CD14-positive monocyte (primary cell): Measurements from ENCODE around the gene CIPC. TPM values are rescaled to one million over a fixed set of nuclear protein-coding genes. Genes with fewer than 3 reads are reported as not detected.

Experiments
- DNase-seq, 3 donors: peaks; one replicate each; pipeline ENCODE4 v3.0.0-alpha.2; 2011 to 2022
- H2AFZ ChIP-seq: 2 replicates; pipeline ENCODE4 v1.6.0; 2012; ENCODE audit warnings: mild to moderate bottlenecking, low read depth, low read length, inconsistent platforms; ENCODE audit not compliant: insufficient read depth, poor library complexity, severe bottlenecking
- H3K27ac ChIP-seq, 2 donors: 1 replicate in 1 of 2; 2 replicates in 1 of 2; pipeline ENCODE4 v1.5.1; 2012 to 2013; ENCODE audit warnings: low read length in 2 of 2, control low read depth in 1 of 2, inconsistent platforms in 1 of 2, low read depth in 1 of 2, mild to moderate bottlenecking in 1 of 2
- H3K27me3 ChIP-seq, 2 donors: one replicate each; pipeline versions ENCODE4 v1.6.0 to v1.6.1; 2011 to 2013; ENCODE audit warnings: low read length in 2 of 2; ENCODE audit not compliant: control insufficient read depth in 2 of 2, insufficient read depth in 2 of 2
- H3K36me3 ChIP-seq, 2 donors: replicated peaks in 1 of 2; 1 replicate in 1 of 2; 2 replicates in 1 of 2; pipeline versions ENCODE4 v1.5.1 to v1.6.1; 2012 to 2013; ENCODE audit warnings: low read length in 2 of 2, control low read depth in 1 of 2, inconsistent platforms in 1 of 2, mild to moderate bottlenecking in 1 of 2; ENCODE audit not compliant: insufficient read depth in 2 of 2, control insufficient read depth in 1 of 2
- H3K4me1 ChIP-seq, 2 donors: 1 replicate in 1 of 2; 2 replicates in 1 of 2; pipeline versions ENCODE4 v1.5.1 to v1.6.1; 2012 to 2013; ENCODE audit warnings: low read length in 2 of 2, control low read depth in 1 of 2, inconsistent platforms in 1 of 2, mild to moderate bottlenecking in 1 of 2, moderate library complexity in 1 of 2; ENCODE audit not compliant: insufficient read depth in 2 of 2, control insufficient read depth in 1 of 2
- H3K4me2 ChIP-seq: replicated peaks from 2 replicates; pipeline ENCODE3; 2012; ENCODE audit warnings: low read length, moderate library complexity, mild to moderate bottlenecking; ENCODE audit not compliant: poor library complexity, severe bottlenecking; ENCODE audit errors: extremely low read depth
- H3K4me3 ChIP-seq, 3 experiments: fragments of 200-600 bp in 1 of 3; sonication (generic) in 1 of 3; replicated peaks in 1 of 3; 1 replicate in 2 of 3; 2 replicates in 1 of 3; pipeline ENCODE4 v1.5.1; 2011 to 2013; ENCODE audit warnings: low read length in 3 of 3, mild to moderate bottlenecking in 3 of 3, control low read depth in 2 of 3, low read depth in 2 of 3, inconsistent platforms in 1 of 3, moderate library complexity in 1 of 3
- H3K79me2 ChIP-seq: 2 replicates; pipeline ENCODE4 v1.6.0; 2012; ENCODE audit warnings: mild to moderate bottlenecking, control low read depth, inconsistent platforms, low read length, moderate library complexity; ENCODE audit not compliant: insufficient read depth
- H3K9ac ChIP-seq: 2 replicates; pipeline ENCODE4 v1.6.0; 2017; ENCODE audit warnings: low read length, mild to moderate bottlenecking; ENCODE audit not compliant: insufficient read depth, poor library complexity, severe bottlenecking
- H3K9me3 ChIP-seq, 2 donors: replicated peaks in 1 of 2; 1 replicate in 1 of 2; 2 replicates in 1 of 2; pipeline versions ENCODE4 v1.5.1 to v1.6.1; 2012 to 2013; ENCODE audit warnings: low read length in 2 of 2, control low read depth in 1 of 2; ENCODE audit not compliant: control insufficient read depth in 1 of 2, insufficient read depth in 1 of 2
- H4K20me1 ChIP-seq: 2 replicates; pipeline ENCODE4 v1.6.0; 2012; ENCODE audit warnings: mild to moderate bottlenecking, low read length, control low read depth, moderate library complexity; ENCODE audit not compliant: insufficient read depth
- H3K27ac Mint-ChIP-seq, 7 donors: one replicate each; pipeline ENCODE4 v1.8.0; 2020; ENCODE audit warnings: mild to moderate bottlenecking in 7 of 7, mixed read lengths in 7 of 7, moderate library complexity in 6 of 7, inconsistent platforms in 2 of 7
- H3K27me3 Mint-ChIP-seq, 3 donors: one replicate each; pipeline ENCODE4 v1.8.0; 2021 to 2022; ENCODE audit warnings: low read depth in 3 of 3, mild to moderate bottlenecking in 3 of 3, mixed read lengths in 3 of 3, moderate library complexity in 3 of 3, inconsistent platforms in 1 of 3
- H3K36me3 Mint-ChIP-seq, 2 donors: one replicate each; pipeline ENCODE4 v1.8.0; 2020; ENCODE audit warnings: mixed read lengths in 2 of 2, inconsistent platforms in 1 of 2, mild to moderate bottlenecking in 1 of 2
- H3K4me1 Mint-ChIP-seq: one replicate; pipeline ENCODE4 v1.8.0; 2020; ENCODE audit warnings: mild to moderate bottlenecking, mixed read lengths
- H3K4me3 Mint-ChIP-seq, 2 donors: one replicate each; pipeline ENCODE4 v1.8.0; 2020; ENCODE audit warnings: mild to moderate bottlenecking in 2 of 2, mixed read lengths in 2 of 2, moderate library complexity in 1 of 2
- H3K9me3 Mint-ChIP-seq, 7 donors: one replicate each; pipeline ENCODE4 v1.8.0; 2020 to 2022; ENCODE audit warnings: mixed read lengths in 7 of 7, mild to moderate bottlenecking in 6 of 7, moderate library complexity in 6 of 7, inconsistent platforms in 2 of 7
- CTCF ChIP-seq: fragments of 200-600 bp; IDR thresholded peaks from one replicate; pipeline ENCODE4 v1.8.0; 2022; ENCODE audit warnings: antibody characterized with exemption, mild to moderate bottlenecking
- WGBS: methylation state at CpG from one replicate; pipeline ENCODE4 v1.1.5; 2013; ENCODE audit warnings: missing lambda C conversion rate; ENCODE audit not compliant: insufficient coverage; 5-methylcytosine and 5-hydroxymethylcytosine counted together
- intact Hi-C, 2 donors: fragments of 100-400 bp; cut with micrococcal nuclease; formaldehyde crosslinking; loops; one replicate each; pipeline versions ENCODE4 v1.15.0 to v1.15.1; 2023
- polyA plus RNA-seq, 3 donors: library from polyadenylated mRNA; depleted of rRNA in 1 of 3; unstranded in 2 of 3; stranded (reverse) in 1 of 3; fragments of 300-500 nt in 2 of 3; fragments of >200 nt in 1 of 3; fragmentation: Illumina TruSeq in 2 of 3; gene quantifications; 1 replicate in 2 of 3; 2 replicates in 1 of 3; pipeline ENCODE4 v1.2.3, GENCODE V29; 2012 to 2021

The CIPC gene
- polyA plus RNA-seq, 3 donors: 4.4 to 11.2 (median 7.0) TPM

- H3K27ac Mint-ChIP-seq: no peak overlapping the region
- DNase-seq: no peak
- Histone ChIP-seq H3K9ac (no peak overlapping the region), H3K4me1 (no peaks in the 10 kb centered on the region), H3K4me3 (no peak overlapping the region), H3K36me3 (no peaks in the 10 kb centered on the region), H2AFZ (no peak overlapping the region), H4K20me1 (no peaks in the 10 kb centered on the region), H3K27me3 (no peaks in the 10 kb centered on the region), H3K79me2 (no peaks in the 10 kb centered on the region), H3K4me2 (no peak overlapping the region), H3K27ac (no peak overlapping the region), H3K9me3 (peaks cover 12 to 14% of the 10 kb centered on the region in 2 donors)
- WGBS: 89% methylated on average over 1 of the region's 3 CpGs
- H3K27me3 Mint-ChIP-seq: peaks cover 2 to 7% (median 2%) of the 10 kb centered on the region in 3 donors
- H3K9me3 Mint-ChIP-seq: peaks cover 8 to 22% (median 19%) of the 10 kb centered on the region in 7 donors
- intact Hi-C loops: no loop called here
- H3K4me3 Mint-ChIP-seq: no peak overlapping the region
- peaks cover 6% of the 10 kb centered on the region for H3K4me1 Mint-ChIP-seq
- no peaks in the 10 kb centered on the region for H3K36me3 Mint-ChIP-seq
- no peak for TF ChIP-seq CTCF
These were observed 10.4 kb upstream of the CIPC start for GRCh38 chr14:77087631-77088030.

GRCh38 chr14:77088219-77088618, 9.8 kb upstream of the CIPC start:
- no peak for DNase-seq
- intact Hi-C loops: no loop called here
- Mint-ChIP-seq H3K4me1 (peaks cover 6% of the 10 kb centered on the region), H3K4me3 (no peak overlapping the region), H3K36me3 (no peaks in the 10 kb centered on the region), H3K27ac (no peak overlapping the region), H3K9me3 (peaks cover 8 to 22% (median 20%) of the 10 kb centered on the region in 7 donors), H3K27me3 (peaks cover 1 to 7% (median 2%) of the 10 kb centered on the region in 3 donors)
- H3K27me3 ChIP-seq: no peaks in the 10 kb centered on the region
- TF ChIP-seq CTCF: no peak
- H3K79me2 ChIP-seq: no peaks in the 10 kb centered on the region
- H3K27ac ChIP-seq: no peak overlapping the region
- H3K4me1 ChIP-seq: no peaks in the 10 kb centered on the region
- H4K20me1 ChIP-seq: no peaks in the 10 kb centered on the region
- no peak overlapping the region for H3K4me2 ChIP-seq
- no peak overlapping the region for H3K4me3 ChIP-seq
- WGBS: 81% methylated on average over 3 of the region's 5 CpGs
- H3K9me3 ChIP-seq: peaks cover 12 to 14% of the 10 kb centered on the region in 2 donors
- H3K36me3 ChIP-seq: no peaks in the 10 kb centered on the region
- H2AFZ ChIP-seq: no peak overlapping the region
- H3K9ac ChIP-seq: no peak overlapping the region
